Measurements from ENCODE around the gene PLCL1.

Gene PLCL1

GRCh38 chr2:197795277-197795676 lies 9.1 kb upstream of the PLCL1 start:
- Histone ChIP-seq H3K9me3 (ENCODE audit: control insufficient read depth in 1 of 2, low read length in 2 of 2) (no peaks in the 10 kb centered on the region), H3K4me1 (ENCODE audit: control insufficient read depth in 1 of 2, insufficient read depth in 2 of 2, low read length in 2 of 2) (no peaks in the 10 kb centered on the region), H3K36me3 (ENCODE audit: control insufficient read depth in 1 of 2, insufficient read depth in 2 of 2, low read length in 2 of 2) (no peaks in the 10 kb centered on the region), H3K27ac (ENCODE audit: low read length) (no peak overlapping the region), H3K27me3 (ENCODE audit: low read depth, low read length) (no peaks in the 10 kb centered on the region), H3K4me3 (ENCODE audit: low read depth in 1 of 2, low read length in 2 of 2) (no peak overlapping the region)

GRCh38 chr2:197798187-197798586 lies 6.2 kb upstream of the PLCL1 start:
- Histone ChIP-seq H3K4me1 (ENCODE audit: control insufficient read depth in 1 of 2, insufficient read depth in 2 of 2, low read length in 2 of 2) (peaks cover 0 to 4% of the 10 kb centered on the region in 2 donors), H3K4me3 (ENCODE audit: low read depth in 1 of 2, low read length in 2 of 2) (no peak overlapping the region), H3K27ac (ENCODE audit: low read length) (no peak overlapping the region), H3K36me3 (ENCODE audit: control insufficient read depth in 1 of 2, insufficient read depth in 2 of 2, low read length in 2 of 2) (no peaks in the 10 kb centered on the region), H3K27me3 (ENCODE audit: low read depth, low read length) (no peaks in the 10 kb centered on the region), H3K9me3 (ENCODE audit: control insufficient read depth in 1 of 2, low read length in 2 of 2) (no peaks in the 10 kb centered on the region)

- H3K36me3 ChIP-seq (ENCODE audit: control insufficient read depth in 1 of 2, insufficient read depth in 2 of 2, low read length in 2 of 2) = no peaks in the 10 kb centered on the region
- no peaks in the 10 kb centered on the region for H3K27me3 ChIP-seq (ENCODE audit: low read depth, low read length)
- H3K9me3 ChIP-seq (ENCODE audit: control insufficient read depth in 1 of 2, low read length in 2 of 2) = no peaks in the 10 kb centered on the region
- H3K27ac ChIP-seq (ENCODE audit: low read length) = no peak overlapping the region
- peaks cover 0 to 10% of the 10 kb centered on the region in 2 donors for H3K4me1 ChIP-seq (ENCODE audit: control insufficient read depth in 1 of 2, insufficient read depth in 2 of 2, low read length in 2 of 2)
- no peak overlapping the region for H3K4me3 ChIP-seq (ENCODE audit: low read depth in 1 of 2, low read length in 2 of 2)
These were observed 5.3 kb upstream of the PLCL1 start for GRCh38 chr2:197799068-197799467.

- Histone ChIP-seq H3K27ac (ENCODE audit: low read length) (no peak overlapping the region), H3K4me1 (ENCODE audit: control insufficient read depth in 1 of 2, insufficient read depth in 2 of 2, low read length in 2 of 2) (peaks cover 0 to 15% of the 10 kb centered on the region in 2 donors), H3K36me3 (ENCODE audit: control insufficient read depth in 1 of 2, insufficient read depth in 2 of 2, low read length in 2 of 2) (no peaks in the 10 kb centered on the region), H3K9me3 (ENCODE audit: control insufficient read depth in 1 of 2, low read length in 2 of 2) (no peaks in the 10 kb centered on the region), H3K27me3 (ENCODE audit: low read depth, low read length) (no peaks in the 10 kb centered on the region), H3K4me3 (ENCODE audit: low read depth in 1 of 2, low read length in 2 of 2) (no peak overlapping the region)
These were observed 4.3 kb upstream of the PLCL1 start for GRCh38 chr2:197800091-197800490.

GRCh38 chr2:197801033-197801432 lies 3.4 kb upstream of the PLCL1 start:
- Histone ChIP-seq H3K4me1 (ENCODE audit: control insufficient read depth in 1 of 2, insufficient read depth in 2 of 2, low read length in 2 of 2) (peaks cover 0 to 18% of the 10 kb centered on the region in 2 donors), H3K9me3 (ENCODE audit: control insufficient read depth in 1 of 2, low read length in 2 of 2) (no peaks in the 10 kb centered on the region), H3K27ac (ENCODE audit: low read length) (no peak overlapping the region)

GRCh38 chr2:197803033-197803444 lies 1.4 kb upstream of the PLCL1 start:
- Histone ChIP-seq H3K36me3 (ENCODE audit: control insufficient read depth in 1 of 2, insufficient read depth in 2 of 2, low read length in 2 of 2) (no peaks in the 10 kb centered on the region), H3K9me3 (ENCODE audit: control insufficient read depth in 1 of 2, low read length in 2 of 2) (no peaks in the 10 kb centered on the region), H3K4me3 (ENCODE audit: low read depth in 1 of 2, low read length in 2 of 2) (no peak overlapping the region), H3K4me1 (ENCODE audit: control insufficient read depth in 1 of 2, insufficient read depth in 2 of 2, low read length in 2 of 2) (peaks cover 0 to 21% of the 10 kb centered on the region in 2 donors), H3K27me3 (ENCODE audit: low read depth, low read length) (no peaks in the 10 kb centered on the region), H3K27ac (ENCODE audit: low read length) (no peak overlapping the region)

More at GRCh38 chr2:197801033-197801432, 3.4 kb upstream of the PLCL1 start:
- no peak overlapping the region for H3K4me3 ChIP-seq (ENCODE audit: low read depth in 1 of 2, low read length in 2 of 2)
- no peaks in the 10 kb centered on the region for H3K27me3 ChIP-seq (ENCODE audit: low read depth, low read length)
- no peaks in the 10 kb centered on the region for H3K36me3 ChIP-seq (ENCODE audit: control insufficient read depth in 1 of 2, insufficient read depth in 2 of 2, low read length in 2 of 2)

- Histone ChIP-seq H3K36me3 (ENCODE audit: control insufficient read depth in 1 of 2, insufficient read depth in 2 of 2, low read length in 2 of 2) (no peaks in the 10 kb centered on the region), H3K9me3 (ENCODE audit: control insufficient read depth in 1 of 2, low read length in 2 of 2) (no peaks in the 10 kb centered on the region), H3K27me3 (ENCODE audit: low read depth, low read length) (no peaks in the 10 kb centered on the region), H3K27ac (ENCODE audit: low read length) (no peak overlapping the region), H3K4me3 (ENCODE audit: low read depth in 1 of 2, low read length in 2 of 2) (peak overlapping the region; percentile 61 to 94), H3K4me1 (ENCODE audit: control insufficient read depth in 1 of 2, insufficient read depth in 2 of 2, low read length in 2 of 2) (peaks cover 0 to 21% of the 10 kb centered on the region in 2 donors)
These were observed 643 bp downstream of the PLCL1 start for GRCh38 chr2:197804758-197805714.

- peaks cover 0 to 21% of the 10 kb centered on the region in 2 donors for H3K4me1 ChIP-seq (ENCODE audit: control insufficient read depth in 1 of 2, insufficient read depth in 2 of 2, low read length in 2 of 2)
- H3K4me3 ChIP-seq (ENCODE audit: low read depth in 1 of 2, low read length in 2 of 2) = peak overlapping the region; percentile 61 to 94
- no peaks in the 10 kb centered on the region for H3K27me3 ChIP-seq (ENCODE audit: low read depth, low read length)
- no peaks in the 10 kb centered on the region for H3K9me3 ChIP-seq (ENCODE audit: control insufficient read depth in 1 of 2, low read length in 2 of 2)
- no peak overlapping the region for H3K27ac ChIP-seq (ENCODE audit: low read length)
- H3K36me3 ChIP-seq (ENCODE audit: control insufficient read depth in 1 of 2, insufficient read depth in 2 of 2, low read length in 2 of 2) = no peaks in the 10 kb centered on the region
These were observed 1.6 kb downstream of the PLCL1 start for GRCh38 chr2:197805715-197806633.

GRCh38 chr2:197809064-197809463 lies 4.7 kb downstream of the PLCL1 start:
- H3K9me3 ChIP-seq (ENCODE audit: control insufficient read depth in 1 of 2, low read length in 2 of 2) = no peaks in the 10 kb centered on the region
- no peak overlapping the region for H3K4me3 ChIP-seq (ENCODE audit: low read depth in 1 of 2, low read length in 2 of 2)
- H3K27me3 ChIP-seq (ENCODE audit: low read depth, low read length) = no peaks in the 10 kb centered on the region
- no peak overlapping the region for H3K27ac ChIP-seq (ENCODE audit: low read length)
- no peaks in the 10 kb centered on the region for H3K36me3 ChIP-seq (ENCODE audit: control insufficient read depth in 1 of 2, insufficient read depth in 2 of 2, low read length in 2 of 2)
- H3K4me1 ChIP-seq (ENCODE audit: control insufficient read depth in 1 of 2, insufficient read depth in 2 of 2, low read length in 2 of 2) = peaks cover 0 to 11% of the 10 kb centered on the region in 2 donors

- Histone ChIP-seq H3K4me3 (ENCODE audit: low read depth in 1 of 2, low read length in 2 of 2) (no peak overlapping the region), H3K27me3 (ENCODE audit: low read depth, low read length) (no peaks in the 10 kb centered on the region), H3K9me3 (ENCODE audit: control insufficient read depth in 1 of 2, low read length in 2 of 2) (no peaks in the 10 kb centered on the region), H3K36me3 (ENCODE audit: control insufficient read depth in 1 of 2, insufficient read depth in 2 of 2, low read length in 2 of 2) (no peaks in the 10 kb centered on the region), H3K27ac (ENCODE audit: low read length) (no peak overlapping the region), H3K4me1 (ENCODE audit: control insufficient read depth in 1 of 2, insufficient read depth in 2 of 2, low read length in 2 of 2) (peaks cover 0 to 7% of the 10 kb centered on the region in 2 donors)
These were observed 5.6 kb downstream of the PLCL1 start for GRCh38 chr2:197810016-197810415.

GRCh38 chr2:197810491-197810890 lies 6.1 kb downstream of the PLCL1 start:
- Histone ChIP-seq H3K27ac (ENCODE audit: low read length) (no peak overlapping the region), H3K4me3 (ENCODE audit: low read depth in 1 of 2, low read length in 2 of 2) (no peak overlapping the region), H3K9me3 (ENCODE audit: control insufficient read depth in 1 of 2, low read length in 2 of 2) (no peaks in the 10 kb centered on the region), H3K4me1 (ENCODE audit: control insufficient read depth in 1 of 2, insufficient read depth in 2 of 2, low read length in 2 of 2) (peaks cover 0 to 6% of the 10 kb centered on the region in 2 donors), H3K27me3 (ENCODE audit: low read depth, low read length) (no peaks in the 10 kb centered on the region), H3K36me3 (ENCODE audit: control insufficient read depth in 1 of 2, insufficient read depth in 2 of 2, low read length in 2 of 2) (no peaks in the 10 kb centered on the region)
